Adrenal gland (tissue), 5 donors: Measurements from ENCODE around the gene FAIM2.

Source experiments
- CTCF ChIP-seq, 6 experiments: fragments of 450-650 bp in 4 of 6; fragments of 200-600 bp in 2 of 6; sonication (generic) in 1 of 6; IDR thresholded peaks; 1 replicate in 5 of 6; 2 replicates in 1 of 6; pipeline versions ENCODE4 v1.5.1 to v1.8.0; 2016 to 2021; ENCODE audit warnings: antibody characterized with exemption in 6 of 6, mild to moderate bottlenecking in 2 of 6, moderate library complexity in 1 of 6
- POLR2A ChIP-seq, 2 donors: fragments of 450-650 bp; IDR thresholded peaks; one replicate each; pipeline ENCODE4 v1.6.1; 2017; ENCODE audit warnings: antibody characterized with exemption in 2 of 2, mild to moderate bottlenecking in 2 of 2, moderate library complexity in 1 of 2
- donor health status: DM: no; HTN: no; CAD: no.

DNA sequence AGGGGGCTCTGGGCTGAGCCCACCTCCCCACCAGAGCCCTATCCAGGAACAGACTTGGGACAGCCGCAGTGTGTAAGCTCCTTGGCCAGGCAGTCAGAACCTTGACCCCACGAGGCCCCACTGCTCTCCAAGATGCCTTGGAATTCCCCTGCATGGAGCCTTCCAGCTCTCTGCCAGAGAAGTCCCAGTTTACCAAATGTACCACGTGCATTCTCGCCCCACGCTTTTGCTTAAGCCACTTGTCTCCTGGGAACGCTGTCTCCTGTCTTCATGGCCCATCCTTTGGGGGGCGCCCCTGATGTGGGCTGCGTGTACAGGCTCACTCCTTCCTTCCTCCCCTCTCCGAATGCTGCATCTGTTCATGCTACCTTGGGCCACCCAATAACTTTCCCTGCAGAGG lies 7.9 kb downstream of the FAIM2 start:
- no peak for TF ChIP-seq CTCF (IDR thresholded peaks at IDR 0.05)
- no peak for TF ChIP-seq POLR2A (IDR thresholded peaks at IDR 0.05)
